ENCODE measurements around the gene ACOT11. TPM values are rescaled to one million over a fixed set of nuclear protein-coding genes. Genes with fewer than 3 reads are reported as not detected.

The ACOT11 gene
- polyA plus RNA-seq, 1 experiment, result 2.4 TPM

GRCh38 chr1:54537611-54538010, 10.4 kb upstream of the ACOT11 start:
- Histone ChIP-seq H3K27me3 (ENCODE audit: control insufficient read depth, insufficient read depth, low read length) (no peaks in the 10 kb centered on the region), H3K36me3 (ENCODE audit: control insufficient read depth, insufficient read depth, low read length) (no peaks in the 10 kb centered on the region), H3K4me3 (ENCODE audit: low read depth, low read length) (no peak overlapping the region)
- CTCF ChIA-PET, result interaction anchor here (0.8 kb wide), 1 partner anchor 19 kb away, joined by 3 read pairs; no protein-coding TSS in a partner anchor
- POLR2A ChIA-PET, result no interaction called here
- TF ChIP-seq CTCF (IDR thresholded peaks at IDR 0.05; ENCODE audit: insufficient read depth, low read depth, low read length), result no peak
- no peak for DNase-seq (ENCODE audit: low read depth)

GRCh38 chr1:54538538-54538937, 9.5 kb upstream of the ACOT11 start:
- no peak for TF ChIP-seq CTCF (IDR thresholded peaks at IDR 0.05; ENCODE audit: insufficient read depth, low read depth, low read length)
- Histone ChIP-seq H3K36me3 (ENCODE audit: control insufficient read depth, insufficient read depth, low read length) (no peaks in the 10 kb centered on the region), H3K4me3 (ENCODE audit: low read depth, low read length) (no peak overlapping the region), H3K27me3 (ENCODE audit: control insufficient read depth, insufficient read depth, low read length) (no peaks in the 10 kb centered on the region)
- ChIA-PET POLR2A (no interaction called here), CTCF (interaction anchor here (0.6 kb wide), 1 partner anchor 8 kb away, joined by 3 read pairs; no protein-coding TSS in a partner anchor)
- DNase-seq (ENCODE audit: low read depth), result no peak

GRCh38 chr1:54540582-54541295, 7.3 kb upstream of the ACOT11 start:
- Histone ChIP-seq H3K36me3 (ENCODE audit: control insufficient read depth, insufficient read depth, low read length) (no peaks in the 10 kb centered on the region), H3K4me3 (ENCODE audit: low read depth, low read length) (no peak overlapping the region), H3K27me3 (ENCODE audit: control insufficient read depth, insufficient read depth, low read length) (no peaks in the 10 kb centered on the region)
- TF ChIP-seq CTCF (IDR thresholded peaks at IDR 0.05; ENCODE audit: insufficient read depth, low read depth, low read length), result no peak
- no peak for DNase-seq (ENCODE audit: low read depth)
- POLR2A ChIA-PET, result no interaction called here
- CTCF ChIA-PET, result interaction anchor here (1.3 kb wide), 1 partner anchor 25 kb away, joined by 3 read pairs; no protein-coding TSS in a partner anchor

- ChIA-PET CTCF (interaction anchor here (1.0 to 1.3 kb wide), 2 partner anchors 26 to 29 kb away, joined by 3 read pairs; no protein-coding TSS in a partner anchor), POLR2A (no interaction called here)
- Histone ChIP-seq H3K4me3 (ENCODE audit: low read depth, low read length) (peak overlapping the region; percentile 35), H3K27me3 (ENCODE audit: control insufficient read depth, insufficient read depth, low read length) (no peaks in the 10 kb centered on the region), H3K36me3 (ENCODE audit: control insufficient read depth, insufficient read depth, low read length) (no peaks in the 10 kb centered on the region)
- DNase-seq (ENCODE audit: low read depth), result peak; percentile 4
- no peak for TF ChIP-seq CTCF (IDR thresholded peaks at IDR 0.05; ENCODE audit: insufficient read depth, low read depth, low read length)
Observed at GRCh38 chr1:54542120-54542961, 5.7 kb upstream of the ACOT11 start.

- no peaks in the 10 kb centered on the region for H3K36me3 ChIP-seq (ENCODE audit: control insufficient read depth, insufficient read depth, low read length)
- DNase-seq (ENCODE audit: low read depth), result peak; percentile 3
- peak overlapping the region; percentile 35 for H3K4me3 ChIP-seq (ENCODE audit: low read depth, low read length)
- CTCF ChIA-PET, result no interaction called here
- no peak for TF ChIP-seq CTCF (IDR thresholded peaks at IDR 0.05; ENCODE audit: insufficient read depth, low read depth, low read length)
- no peaks in the 10 kb centered on the region for H3K27me3 ChIP-seq (ENCODE audit: control insufficient read depth, insufficient read depth, low read length)
- POLR2A ChIA-PET, result no interaction called here
Observed at GRCh38 chr1:54542962-54543539, 5.0 kb upstream of the ACOT11 start.

Data from BJ (cell line).